ENCODE data around the gene ROBO1.
A peak's percentile ranks its signal among the peaks of the same experiment; 100 is the strongest.
"Not testable (repeated sequence)": the region's sequence is repeated elsewhere in the genome, so short reads cannot be mapped to it uniquely, and the experiment has no call there.

The ROBO1 gene

GRCh38 chr3:78689378-78689777 lies 1078.4 kb downstream of the ROBO1 start:
- no peak for DNase-seq (ENCODE audit: low spot score)

- DNase-seq (ENCODE audit: low spot score): no peak
Observed at GRCh38 chr3:78687520-78687919, 1080.3 kb downstream of the ROBO1 start.

GRCh38 chr3:78683284-78683683 lies 1084.5 kb downstream of the ROBO1 start:
- no peak for DNase-seq (ENCODE audit: low spot score)

GRCh38 chr3:78675119-78675805 lies 1092.5 kb downstream of the ROBO1 start:
- not testable (repeated sequence) for DNase-seq (ENCODE audit: low spot score)

- DNase-seq (ENCODE audit: low spot score): no peak
Observed at GRCh38 chr3:78670746-78671145, 1097.1 kb downstream of the ROBO1 start.

GRCh38 chr3:78670094-78670493 lies 1097.7 kb downstream of the ROBO1 start:
- DNase-seq (ENCODE audit: low spot score): no peak

GRCh38 chr3:78668302-78668701 lies 1099.5 kb downstream of the ROBO1 start:
- no peak for DNase-seq (ENCODE audit: low spot score)

GRCh38 chr3:78666470-78666800 lies 1101.4 kb downstream of the ROBO1 start:
- no peak for DNase-seq (ENCODE audit: low spot score)

GRCh38 chr3:78665776-78666469 lies 1101.9 kb downstream of the ROBO1 start:
- DNase-seq (ENCODE audit: low spot score): no peak

GRCh38 chr3:78665101-78665500 lies 1102.7 kb downstream of the ROBO1 start:
- no peak for DNase-seq (ENCODE audit: low spot score)

GRCh38 chr3:78660957-78661356 lies 1106.8 kb downstream of the ROBO1 start:
- no peak for DNase-seq (ENCODE audit: low spot score)

- peak; percentile 10 for DNase-seq (ENCODE audit: low spot score)
Observed at GRCh38 chr3:78659386-78659987, 1108.3 kb downstream of the ROBO1 start.

GRCh38 chr3:78647726-78648125 lies 1120.1 kb downstream of the ROBO1 start:
- no peak for DNase-seq (ENCODE audit: low spot score)

GRCh38 chr3:78645628-78646310 lies 1122.0 kb downstream of the ROBO1 start:
- DNase-seq (ENCODE audit: low spot score): peak; percentile 8

GRCh38 chr3:78644847-78645246 lies 1123.0 kb downstream of the ROBO1 start:
- no peak for DNase-seq (ENCODE audit: low spot score)

- no peak for DNase-seq (ENCODE audit: low spot score)
Observed at GRCh38 chr3:78642226-78643035, 1125.4 kb downstream of the ROBO1 start.

- DNase-seq (ENCODE audit: low spot score): no peak
Observed at GRCh38 chr3:78641703-78642102, 1126.1 kb downstream of the ROBO1 start.

GRCh38 chr3:78634316-78634715 lies 1133.5 kb downstream of the ROBO1 start:
- no peak for DNase-seq (ENCODE audit: low spot score)

GRCh38 chr3:78633626-78634025 lies 1134.2 kb downstream of the ROBO1 start:
- no peak for DNase-seq (ENCODE audit: low spot score)

GRCh38 chr3:78632925-78633553 lies 1134.8 kb downstream of the ROBO1 start:
- no peak for DNase-seq (ENCODE audit: low spot score)

- DNase-seq (ENCODE audit: low spot score): no peak
Observed at GRCh38 chr3:78629544-78629943, 1138.3 kb downstream of the ROBO1 start.

Measured in CD4-positive, alpha-beta T cell treated with Interleukin-2 at 100 ng/mL for 4 hours (primary cell).